ENCODE results near the gene NSDHL.

DNA sequence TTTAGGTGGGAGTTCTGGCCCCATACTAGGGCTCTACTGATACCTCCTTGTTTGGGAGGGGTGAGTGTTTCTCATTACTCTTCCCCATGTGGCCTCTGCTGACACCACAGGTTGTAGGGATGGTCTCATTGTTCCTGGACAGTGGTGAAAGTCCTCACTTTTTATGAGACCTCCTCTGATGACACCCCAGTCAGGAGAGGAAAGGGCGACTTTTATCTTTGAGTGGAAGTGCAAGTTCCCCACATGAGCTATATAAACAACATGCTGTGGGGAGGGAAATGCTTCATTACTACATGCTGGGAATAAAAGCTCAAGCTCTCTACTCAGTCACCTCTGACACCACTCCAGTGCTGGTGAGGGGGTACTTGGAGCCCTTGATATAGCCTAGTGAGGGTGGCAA lies 31.9 kb upstream of the NSDHL start:
- TF ChIP-seq, protein P1, sequence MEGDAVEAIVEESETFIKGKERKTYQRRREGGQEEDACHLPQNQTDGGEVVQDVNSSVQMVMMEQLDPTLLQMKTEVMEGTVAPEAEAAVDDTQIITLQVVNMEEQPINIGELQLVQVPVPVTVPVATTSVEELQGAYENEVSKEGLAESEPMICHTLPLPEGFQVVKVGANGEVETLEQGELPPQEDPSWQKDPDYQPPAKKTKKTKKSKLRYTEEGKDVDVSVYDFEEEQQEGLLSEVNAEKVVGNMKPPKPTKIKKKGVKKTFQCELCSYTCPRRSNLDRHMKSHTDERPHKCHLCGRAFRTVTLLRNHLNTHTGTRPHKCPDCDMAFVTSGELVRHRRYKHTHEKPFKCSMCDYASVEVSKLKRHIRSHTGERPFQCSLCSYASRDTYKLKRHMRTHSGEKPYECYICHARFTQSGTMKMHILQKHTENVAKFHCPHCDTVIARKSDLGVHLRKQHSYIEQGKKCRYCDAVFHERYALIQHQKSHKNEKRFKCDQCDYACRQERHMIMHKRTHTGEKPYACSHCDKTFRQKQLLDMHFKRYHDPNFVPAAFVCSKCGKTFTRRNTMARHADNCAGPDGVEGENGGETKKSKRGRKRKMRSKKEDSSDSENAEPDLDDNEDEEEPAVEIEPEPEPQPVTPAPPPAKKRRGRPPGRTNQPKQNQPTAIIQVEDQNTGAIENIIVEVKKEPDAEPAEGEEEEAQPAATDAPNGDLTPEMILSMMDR (conservative IDR thresholded peaks at IDR 0.05) = no peak
- TF ChIP-seq ZFX (IDR thresholded peaks at IDR 0.05) = no peak
